PC-9 (cell line): ENCODE measurements around the gene SULT1A3.
"Not testable (repeated sequence)": the region's sequence is repeated elsewhere in the genome, so short reads cannot be mapped to it uniquely, and the experiment has no call there.

Source experiments
- EZH2 ChIP-seq: fragments of 200-600 bp; sonication (generic); IDR thresholded peaks from 2 replicates; pipeline ENCODE4 v1.8.0; 2017; ENCODE audit warnings: antibody characterized with exemption, low read depth
- TF ChIP-seq, protein P1 (sequence below): fragments of 200-600 bp; sonication (generic); conservative IDR thresholded peaks from 2 replicates; pipeline ENCODE4 v1.6.1; 2017; ENCODE audit warnings: mixed run types, antibody characterized with exemption, mild to moderate bottlenecking, moderate library complexity

- TF ChIP-seq, protein P1, sequence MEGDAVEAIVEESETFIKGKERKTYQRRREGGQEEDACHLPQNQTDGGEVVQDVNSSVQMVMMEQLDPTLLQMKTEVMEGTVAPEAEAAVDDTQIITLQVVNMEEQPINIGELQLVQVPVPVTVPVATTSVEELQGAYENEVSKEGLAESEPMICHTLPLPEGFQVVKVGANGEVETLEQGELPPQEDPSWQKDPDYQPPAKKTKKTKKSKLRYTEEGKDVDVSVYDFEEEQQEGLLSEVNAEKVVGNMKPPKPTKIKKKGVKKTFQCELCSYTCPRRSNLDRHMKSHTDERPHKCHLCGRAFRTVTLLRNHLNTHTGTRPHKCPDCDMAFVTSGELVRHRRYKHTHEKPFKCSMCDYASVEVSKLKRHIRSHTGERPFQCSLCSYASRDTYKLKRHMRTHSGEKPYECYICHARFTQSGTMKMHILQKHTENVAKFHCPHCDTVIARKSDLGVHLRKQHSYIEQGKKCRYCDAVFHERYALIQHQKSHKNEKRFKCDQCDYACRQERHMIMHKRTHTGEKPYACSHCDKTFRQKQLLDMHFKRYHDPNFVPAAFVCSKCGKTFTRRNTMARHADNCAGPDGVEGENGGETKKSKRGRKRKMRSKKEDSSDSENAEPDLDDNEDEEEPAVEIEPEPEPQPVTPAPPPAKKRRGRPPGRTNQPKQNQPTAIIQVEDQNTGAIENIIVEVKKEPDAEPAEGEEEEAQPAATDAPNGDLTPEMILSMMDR = not testable (repeated sequence)
- TF ChIP-seq EZH2 = not testable (repeated sequence)
These were observed 6.0 kb upstream of the SULT1A3 start for GRCh38 chr16:30193098-30193497.
